GM19025 (cell line): Measurements from ENCODE around the gene ABCG2.
"Not testable (repeated sequence)": the region's sequence is repeated elsewhere in the genome, so short reads cannot be mapped to it uniquely, and the experiment has no call there.

ENCODE experiments used
- ATAC-seq: cut with Tn5 transposase; IDR thresholded peaks from one replicate; pipeline ENCODE4 v1.9.1; 2021; ENCODE audit warnings: mild to moderate bottlenecking, low read depth, moderate library complexity; ENCODE audit not compliant: unreplicated experiment

ABCG2 gene

GRCh38 chr4:88119943-88120342, 38.5 kb downstream of the ABCG2 start:
- no peak for ATAC-seq

DNA sequence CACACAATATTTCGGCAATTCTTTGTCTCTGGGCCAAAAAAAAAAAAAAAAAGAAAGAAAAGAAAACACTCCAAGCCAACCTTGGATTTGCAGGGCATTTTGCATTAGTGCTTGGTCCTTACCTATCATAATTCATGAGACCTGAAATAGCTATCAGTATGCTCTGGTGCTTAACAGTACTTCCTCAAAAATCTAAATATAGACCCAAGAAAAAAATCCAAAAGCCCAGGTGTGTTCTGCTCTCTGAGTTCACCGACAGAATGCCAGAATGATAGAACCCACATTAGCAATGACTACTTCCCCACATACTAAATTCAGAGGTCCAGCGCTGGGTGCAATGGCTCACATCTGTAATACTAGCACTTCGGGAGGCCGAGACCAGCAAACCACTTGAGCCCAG, 42.9 kb downstream of the ABCG2 start:
- ATAC-seq, result no peak

DNA sequence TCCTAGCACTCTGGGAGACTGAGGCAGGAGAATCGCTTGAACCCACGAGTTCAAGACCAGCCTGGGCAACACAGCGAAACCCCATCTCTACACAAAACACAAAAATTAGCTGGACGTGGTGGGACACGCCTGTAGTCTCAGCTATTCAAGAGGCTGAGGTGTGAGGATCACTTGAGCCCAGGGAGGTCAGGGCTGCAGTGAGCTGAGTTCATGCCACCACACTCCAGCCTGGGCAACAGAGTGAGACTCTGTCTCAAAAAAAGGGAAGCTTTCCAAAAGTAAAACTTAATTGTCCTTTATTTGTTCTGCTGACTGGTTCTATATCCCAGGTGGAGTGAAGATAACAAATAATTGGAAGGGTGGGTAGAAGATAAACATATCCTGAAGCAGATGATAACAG, 45.6 kb downstream of the ABCG2 start:
- no peak for ATAC-seq

- ATAC-seq, result no peak
These were observed 47.6 kb downstream of the ABCG2 start for GRCh38 chr4:88110826-88111225.

DNA sequence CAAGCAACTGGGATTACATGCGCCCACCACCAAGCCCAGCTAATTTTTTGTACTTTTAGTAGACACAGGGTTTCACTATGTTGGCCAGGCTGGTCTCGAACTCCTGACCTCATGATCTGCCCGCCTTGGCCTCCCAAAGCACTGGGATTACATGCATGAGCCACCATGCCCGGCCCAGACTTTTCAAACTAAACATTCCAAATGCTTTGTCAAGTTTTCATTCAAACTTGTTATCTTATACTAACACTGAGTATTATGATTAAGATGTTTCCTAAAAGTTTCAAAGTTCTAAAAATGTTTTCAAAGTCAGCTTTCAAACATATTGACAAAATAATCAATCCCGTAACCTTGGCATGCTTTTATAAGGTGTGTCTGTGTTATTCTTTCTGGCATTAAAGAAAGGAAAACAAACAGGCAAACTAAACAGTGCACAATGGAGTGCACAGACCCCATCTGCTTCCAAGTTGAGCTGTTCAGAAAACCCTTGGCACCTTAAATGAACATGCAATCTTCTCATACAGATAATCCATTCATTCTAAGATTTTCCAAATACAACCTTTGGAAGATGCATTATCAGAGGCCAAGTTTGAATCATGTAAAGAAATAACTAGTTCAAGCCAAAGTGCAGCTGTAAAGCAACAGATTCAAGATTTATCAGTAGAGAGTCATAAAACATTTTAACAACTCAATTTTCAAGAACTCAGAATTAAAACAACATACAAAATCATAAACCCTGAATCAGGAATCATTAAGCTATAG, 49.1 kb downstream of the ABCG2 start:
- no peak for ATAC-seq

- ATAC-seq, result no peak
These were observed 49.7 kb downstream of the ABCG2 start for GRCh38 chr4:88108747-88109122.

DNA sequence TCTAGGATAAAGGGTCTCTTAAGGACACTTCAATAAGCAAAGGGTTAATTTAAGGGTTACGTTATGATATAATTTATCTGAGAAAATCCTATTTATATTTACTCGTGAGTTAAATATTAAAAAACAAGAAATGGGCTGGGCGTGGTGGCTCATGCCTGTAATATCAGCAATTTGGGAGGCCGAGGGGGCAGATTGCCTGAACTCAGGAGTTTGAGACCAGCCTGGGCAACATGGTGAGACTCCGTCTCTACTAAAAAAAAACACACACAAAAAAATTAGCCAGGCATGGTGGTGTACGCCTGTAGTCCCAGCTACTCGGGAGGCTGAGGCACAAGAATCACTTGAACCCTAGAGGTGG, 50.4 kb downstream of the ABCG2 start:
- ATAC-seq, result not testable (repeated sequence)

- no peak for ATAC-seq
These were observed 50.9 kb downstream of the ABCG2 start for GRCh38 chr4:88107406-88108107.

GRCh38 chr4:88106205-88106604, 52.2 kb downstream of the ABCG2 start:
- ATAC-seq, result no peak

DNA sequence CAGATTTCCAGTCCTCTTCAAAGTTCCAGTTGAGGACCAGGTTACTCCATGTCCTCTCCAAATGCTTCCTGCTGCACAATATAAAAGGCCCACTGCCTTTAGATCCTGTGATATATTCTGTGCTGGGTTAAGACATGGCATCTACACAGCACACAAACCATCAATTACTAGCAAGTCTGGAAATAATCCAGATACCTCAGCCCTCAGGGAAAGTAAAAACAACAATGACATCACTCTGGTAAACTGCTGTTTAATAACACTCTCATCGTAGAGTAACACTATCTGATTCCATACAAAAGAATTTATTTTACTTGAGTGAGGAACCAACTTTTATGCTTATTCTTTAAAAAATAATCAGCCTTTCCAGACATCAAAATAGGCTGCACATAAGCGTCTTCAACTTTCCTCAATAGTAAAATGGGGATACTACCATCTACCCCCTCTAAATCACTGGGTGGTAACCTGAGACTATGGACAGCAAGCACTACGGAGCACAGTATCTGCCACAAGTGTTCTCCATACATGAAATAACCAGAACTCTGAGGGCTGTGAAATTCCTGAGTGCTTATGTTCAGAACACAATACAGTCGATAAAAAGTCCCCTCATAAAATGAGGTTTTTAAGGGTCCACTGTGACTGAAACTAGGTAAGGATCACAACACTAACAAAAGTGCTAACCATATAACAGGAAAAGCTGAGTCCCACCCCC, 53.4 kb downstream of the ABCG2 start:
- no peak for ATAC-seq

GRCh38 chr4:88102026-88102425, 56.4 kb downstream of the ABCG2 start:
- no peak for ATAC-seq

DNA sequence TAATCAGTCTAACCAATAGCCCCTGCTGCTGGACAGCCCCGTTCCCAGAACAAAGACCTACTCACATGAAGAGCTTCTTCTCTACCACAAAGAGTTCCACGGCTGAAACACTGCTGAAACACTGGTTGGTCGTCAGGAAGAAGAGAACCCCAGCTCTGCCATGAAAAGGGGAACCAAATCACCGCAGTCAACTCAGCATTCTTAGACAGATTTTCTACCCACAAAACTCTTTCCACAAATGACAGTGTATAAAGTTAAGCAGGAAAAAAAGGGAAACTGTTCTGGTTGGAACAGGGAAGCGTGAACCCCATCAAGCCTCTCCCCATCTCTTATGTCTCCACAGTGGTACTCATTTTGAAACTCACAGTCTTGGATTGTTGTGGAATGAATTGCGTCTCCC, 57.3 kb downstream of the ABCG2 start:
- no peak for ATAC-seq

GRCh38 chr4:88098993-88099752, 59.3 kb downstream of the ABCG2 start:
- no peak for ATAC-seq

DNA sequence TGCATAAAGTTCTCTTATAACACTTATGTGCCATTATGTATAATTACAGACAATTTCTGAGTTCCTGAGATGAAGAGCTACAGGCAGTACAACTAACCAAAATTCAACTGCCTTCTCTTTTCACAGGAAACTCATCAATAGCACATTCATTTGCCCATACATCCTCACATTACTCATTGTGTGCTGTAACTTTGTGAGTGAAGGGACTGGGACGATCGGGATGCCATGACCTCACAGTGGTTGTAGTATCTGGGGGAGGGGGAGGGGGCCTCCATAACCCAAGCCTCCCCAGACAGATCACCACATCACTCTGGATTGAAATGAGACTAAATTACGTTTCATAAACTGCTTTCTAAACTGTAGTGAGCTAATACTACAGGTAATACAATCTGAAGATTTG, 60.7 kb downstream of the ABCG2 start:
- ATAC-seq, result no peak

GRCh38 chr4:88097301-88097700, 61.1 kb downstream of the ABCG2 start:
- ATAC-seq, result no peak

DNA sequence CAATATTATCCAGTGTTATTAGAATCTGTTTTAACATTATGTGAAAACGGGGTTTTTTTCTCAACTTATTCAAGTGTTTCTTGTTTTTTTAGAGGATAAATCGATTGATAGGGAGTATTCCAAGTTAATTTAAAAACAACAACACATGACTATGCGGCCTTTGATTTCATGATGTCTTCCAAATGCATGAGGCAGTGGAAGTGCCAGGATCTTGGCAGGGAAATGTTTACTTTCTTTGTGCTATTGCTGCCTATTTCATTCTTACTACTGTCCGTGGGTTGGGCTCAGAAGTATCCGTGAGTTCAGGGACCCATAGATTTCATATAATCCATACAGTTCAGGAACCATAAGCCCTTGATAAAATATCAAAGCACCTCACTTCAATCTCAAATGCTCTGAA, 64.6 kb downstream of the ABCG2 start:
- no peak for ATAC-seq

GRCh38 chr4:88091378-88091777, 67.1 kb downstream of the ABCG2 start:
- no peak for ATAC-seq

- ATAC-seq, result no peak
These were observed 67.5 kb downstream of the ABCG2 start for GRCh38 chr4:88090898-88091297.

DNA sequence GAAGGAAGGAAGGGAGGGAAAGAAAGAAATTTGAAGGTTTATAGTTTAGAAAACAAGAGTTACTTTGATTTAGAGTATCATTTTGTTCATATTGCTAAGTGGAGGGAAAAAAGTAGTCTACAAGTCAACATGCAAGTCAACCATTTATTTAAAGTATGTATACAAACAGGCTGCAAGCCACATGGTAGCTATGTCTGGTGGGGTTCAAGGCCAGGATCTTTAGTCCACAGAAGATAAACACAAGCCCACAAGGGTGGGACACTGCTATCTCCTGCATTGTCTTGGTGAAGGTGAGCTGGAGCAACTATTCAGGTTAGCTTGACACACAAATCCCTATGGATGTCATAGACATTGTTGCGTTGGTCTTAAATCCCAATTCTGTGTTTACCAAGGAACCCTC, 71.4 kb downstream of the ABCG2 start:
- ATAC-seq, result no peak

- ATAC-seq, result no peak
These were observed 77.8 kb downstream of the ABCG2 start for GRCh38 chr4:88080626-88081025.

DNA sequence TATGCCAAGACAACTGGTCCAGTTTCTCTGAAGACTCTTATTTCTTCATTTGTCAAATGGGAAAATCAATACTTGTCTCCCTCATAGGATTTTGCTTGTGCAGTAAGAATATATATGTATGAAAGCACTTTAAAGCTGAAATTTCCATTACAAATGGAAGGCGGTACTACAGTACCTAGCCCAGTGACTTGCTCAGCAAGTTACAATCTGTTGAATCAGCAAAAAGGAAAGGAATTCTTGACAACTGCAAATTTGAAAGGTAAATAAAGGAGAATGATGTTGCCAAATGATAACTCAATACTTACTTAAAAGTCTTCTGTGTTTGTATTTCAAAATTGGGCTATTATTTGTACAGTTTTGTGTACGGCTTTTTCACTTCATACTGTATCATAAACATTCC, 79.9 kb downstream of the ABCG2 start:
- ATAC-seq, result no peak
